Subcutaneous abdominal adipose tissue (tissue), 5 donors: ENCODE data around the gene SOWAHB.

ENCODE experiments used
- H3K27ac ChIP-seq: one replicate; pipeline ENCODE4 v1.7.0; 2013; ENCODE audit warnings: low read depth, mild to moderate bottlenecking, inconsistent platforms, low read length, moderate library complexity
- H3K27me3 ChIP-seq, 5 donors: one replicate each; pipeline ENCODE4 v1.7.0; 2013; ENCODE audit warnings: low read length in 5 of 5, inconsistent platforms in 1 of 5; ENCODE audit not compliant: control insufficient read depth in 5 of 5, insufficient read depth in 4 of 5
- H3K36me3 ChIP-seq, 5 donors: one replicate each; pipeline ENCODE4 v1.7.0; 2013; ENCODE audit warnings: low read length in 5 of 5; ENCODE audit not compliant: control insufficient read depth in 5 of 5, insufficient read depth in 5 of 5
- H3K4me1 ChIP-seq, 5 donors: one replicate each; pipeline ENCODE4 v1.7.0; 2013; ENCODE audit warnings: low read length in 5 of 5, mild to moderate bottlenecking in 3 of 5, moderate library complexity in 1 of 5; ENCODE audit not compliant: control insufficient read depth in 5 of 5, insufficient read depth in 5 of 5
- H3K4me3 ChIP-seq, 5 donors: one replicate each; pipeline ENCODE4 v1.7.0; 2013; ENCODE audit warnings: low read length in 5 of 5, low read depth in 1 of 5
- H3K9ac ChIP-seq, 5 donors: one replicate each; pipeline ENCODE4 v1.7.0; 2013; ENCODE audit warnings: low read length in 5 of 5, mild to moderate bottlenecking in 4 of 5, moderate library complexity in 3 of 5
- H3K9me3 ChIP-seq, 5 donors: one replicate each; pipeline ENCODE4 v1.7.0; 2013; ENCODE audit warnings: low read length in 5 of 5; ENCODE audit not compliant: control insufficient read depth in 5 of 5
- donor health status: healthy.
- donor health status: healthy.
- donor health status: healthy.
- donor health status: healthy.
- donor health status: healthy.

SOWAHB gene

GRCh38 chr4:76923619-76924357 lies 25.8 kb upstream of the SOWAHB start:
- H3K36me3 ChIP-seq: no peaks in the 10 kb centered on the region
- H3K9ac ChIP-seq: no peak overlapping the region
- no peak overlapping the region for H3K4me3 ChIP-seq
- no peaks in the 10 kb centered on the region for H3K4me1 ChIP-seq
- no peaks in the 10 kb centered on the region for H3K9me3 ChIP-seq
- no peaks in the 10 kb centered on the region for H3K27me3 ChIP-seq
- no peak overlapping the region for H3K27ac ChIP-seq

GRCh38 chr4:76920715-76921114 lies 22.8 kb upstream of the SOWAHB start:
- no peak overlapping the region for H3K4me3 ChIP-seq
- no peaks in the 10 kb centered on the region for H3K4me1 ChIP-seq
- H3K27ac ChIP-seq: no peak overlapping the region
- H3K36me3 ChIP-seq: no peaks in the 10 kb centered on the region
- H3K9ac ChIP-seq: no peak overlapping the region
- no peaks in the 10 kb centered on the region for H3K9me3 ChIP-seq
- H3K27me3 ChIP-seq: no peaks in the 10 kb centered on the region

- Histone ChIP-seq H3K27me3 (no peaks in the 10 kb centered on the region), H3K36me3 (no peaks in the 10 kb centered on the region), H3K9me3 (peaks cover 0 to 5% (median 2%) of the 10 kb centered on the region in 5 donors), H3K27ac (no peak overlapping the region), H3K4me1 (no peaks in the 10 kb centered on the region), H3K4me3 (no peak overlapping the region), H3K9ac (no peak overlapping the region)
Measured at GRCh38 chr4:76909711-76910110, 11.8 kb upstream of the SOWAHB start.

GRCh38 chr4:76905521-76905920 lies 7.6 kb upstream of the SOWAHB start:
- Histone ChIP-seq H3K4me3 (no peak overlapping the region), H3K9ac (no peak overlapping the region), H3K27ac (no peak overlapping the region), H3K9me3 (peaks cover 2 to 7% (median 2%) of the 10 kb centered on the region in 5 donors), H3K36me3 (no peaks in the 10 kb centered on the region), H3K27me3 (no peaks in the 10 kb centered on the region), H3K4me1 (no peaks in the 10 kb centered on the region)

GRCh38 chr4:76904646-76905190 lies 6.8 kb upstream of the SOWAHB start:
- Histone ChIP-seq H3K4me3 (no peak overlapping the region), H3K36me3 (no peaks in the 10 kb centered on the region), H3K27ac (no peak overlapping the region), H3K9me3 (peaks cover 0 to 7% (median 2%) of the 10 kb centered on the region in 5 donors), H3K27me3 (peaks cover 0 to 1% (median 0%) of the 10 kb centered on the region in 5 donors), H3K9ac (no peak overlapping the region), H3K4me1 (no peaks in the 10 kb centered on the region)

- Histone ChIP-seq H3K9ac (no peak overlapping the region), H3K4me1 (peaks cover 0 to 11% (median 10%) of the 10 kb centered on the region in 5 donors), H3K9me3 (peaks cover 0 to 3% (median 2%) of the 10 kb centered on the region in 5 donors), H3K36me3 (no peaks in the 10 kb centered on the region), H3K27me3 (peaks cover 4 to 17% (median 13%) of the 10 kb centered on the region in 5 donors), H3K4me3 (no peak overlapping the region), H3K27ac (no peak overlapping the region)
Measured at GRCh38 chr4:76902233-76902890, 4.4 kb upstream of the SOWAHB start.

GRCh38 chr4:76898949-76899645 lies 1.2 kb upstream of the SOWAHB start:
- H3K9ac ChIP-seq: no peak overlapping the region
- peaks cover 15 to 27% (median 24%) of the 10 kb centered on the region in 5 donors for H3K27me3 ChIP-seq
- peaks cover 0 to 24% (median 18%) of the 10 kb centered on the region in 5 donors for H3K4me1 ChIP-seq
- H3K36me3 ChIP-seq: no peaks in the 10 kb centered on the region
- no peak overlapping the region for H3K4me3 ChIP-seq
- peaks cover 0 to 2% (median 0%) of the 10 kb centered on the region in 5 donors for H3K9me3 ChIP-seq
- H3K27ac ChIP-seq: no peak overlapping the region

- H3K9ac ChIP-seq: no peak overlapping the region
- no peak overlapping the region for H3K27ac ChIP-seq
- H3K9me3 ChIP-seq: peaks cover 0 to 2% (median 0%) of the 10 kb centered on the region in 5 donors
- H3K4me1 ChIP-seq: peaks cover 0 to 24% (median 18%) of the 10 kb centered on the region in 5 donors
- peak overlapping the region in 4 of 5 donors; percentile 40 to 67 (median 61) for H3K4me3 ChIP-seq
- H3K27me3 ChIP-seq: peaks cover 15 to 27% (median 24%) of the 10 kb centered on the region in 5 donors
- H3K36me3 ChIP-seq: no peaks in the 10 kb centered on the region
Measured at GRCh38 chr4:76898385-76898692, 395 bp upstream of the SOWAHB start.

- Histone ChIP-seq H3K4me3 (peak overlapping the region in 4 of 5 donors; percentile 50 to 67 (median 61)), H3K27me3 (peaks cover 15 to 27% (median 24%) of the 10 kb centered on the region in 5 donors), H3K9ac (peak overlapping the region in 1 of 5 donors; percentile 38), H3K27ac (no peak overlapping the region), H3K4me1 (peaks cover 0 to 24% (median 18%) of the 10 kb centered on the region in 5 donors), H3K9me3 (no peaks in the 10 kb centered on the region), H3K36me3 (no peaks in the 10 kb centered on the region)
Measured at GRCh38 chr4:76896614-76897535, 1.1 kb downstream of the SOWAHB start.
